Breast epithelium (tissue), 4 donors: Measurements from ENCODE around the gene RELL1. TPM values are rescaled to one million over a fixed set of nuclear protein-coding genes. Genes with fewer than 3 reads are reported as not detected.

Source experiments
- DNase-seq, 2 donors: peaks; one replicate each; pipeline ENCODE4 v3.0.0-alpha.2; 2019; ENCODE audit warnings: low spot score in 2 of 2
- H3K27ac ChIP-seq, 2 donors: fragments of 200-600 bp; sonication (generic) in 1 of 2; one replicate each; pipeline ENCODE4 v1.5.1; 2016 to 2019; ENCODE audit warnings: mild to moderate bottlenecking in 1 of 2
- H3K27me3 ChIP-seq, 2 donors: fragments of 200-600 bp; sonication (generic) in 1 of 2; one replicate each; pipeline versions ENCODE4 v1.5.1 to v1.6.0; 2017 to 2019; ENCODE audit warnings: control low read depth in 1 of 2, mild to moderate bottlenecking in 1 of 2
- H3K36me3 ChIP-seq: fragments of 200-600 bp; one replicate; pipeline ENCODE4 v1.5.1; 2019
- H3K4me1 ChIP-seq, 2 donors: fragments of 200-600 bp; sonication (generic); one replicate each; pipeline ENCODE4 v1.5.1; 2016 to 2019; ENCODE audit warnings: control low read depth in 1 of 2
- H3K4me3 ChIP-seq, 3 donors: fragments of 200-600 bp; sonication (generic); 1 replicate in 2 of 3; 2 replicates in 1 of 3; pipeline ENCODE4 v1.5.1; 2016 to 2019; ENCODE audit warnings: mild to moderate bottlenecking in 3 of 3, moderate library complexity in 2 of 3
- H3K9me3 ChIP-seq, 2 donors: fragments of 200-600 bp; sonication (generic) in 1 of 2; one replicate each; pipeline ENCODE4 v1.5.1; 2016 to 2019; ENCODE audit warnings: control low read depth in 1 of 2
- POLR2A ChIP-seq: fragments of 450-650 bp; IDR thresholded peaks from one replicate; pipeline ENCODE4 v1.6.1; 2016; ENCODE audit warnings: antibody characterized with exemption, mild to moderate bottlenecking, moderate library complexity
- POLR2AphosphoS5 ChIP-seq, 3 donors: sonication (generic); formaldehyde crosslinking; IDR thresholded peaks; one replicate each; pipeline ENCODE4 v1.6.1; 2017; ENCODE audit warnings: antibody characterized with exemption in 3 of 3
- intact Hi-C: fragments of 100-400 bp; cut with DNase I; formaldehyde crosslinking; loops from one replicate; pipeline ENCODE4 v1.15.1; 2023; ENCODE audit warnings: low total_unique reads
- total RNA-seq, 3 donors: library from RNA; depleted of rRNA; stranded (reverse); fragments of >200 nt; gene quantifications; one replicate each; pipeline ENCODE4 v1.1.0, GENCODE V29; 2016
- TF ChIP-seq, protein P1 (sequence below), 3 donors: fragments of 450-650 bp; IDR thresholded peaks; one replicate each; pipeline ENCODE4 v1.5.1; 2016 to 2017; ENCODE audit warnings: antibody characterized with exemption in 3 of 3, mild to moderate bottlenecking in 3 of 3, moderate library complexity in 3 of 3

The RELL1 gene
- total RNA-seq, 3 donors from 2014 or later: 68.5 to 88.8 (median 76.0) TPM

DNA sequence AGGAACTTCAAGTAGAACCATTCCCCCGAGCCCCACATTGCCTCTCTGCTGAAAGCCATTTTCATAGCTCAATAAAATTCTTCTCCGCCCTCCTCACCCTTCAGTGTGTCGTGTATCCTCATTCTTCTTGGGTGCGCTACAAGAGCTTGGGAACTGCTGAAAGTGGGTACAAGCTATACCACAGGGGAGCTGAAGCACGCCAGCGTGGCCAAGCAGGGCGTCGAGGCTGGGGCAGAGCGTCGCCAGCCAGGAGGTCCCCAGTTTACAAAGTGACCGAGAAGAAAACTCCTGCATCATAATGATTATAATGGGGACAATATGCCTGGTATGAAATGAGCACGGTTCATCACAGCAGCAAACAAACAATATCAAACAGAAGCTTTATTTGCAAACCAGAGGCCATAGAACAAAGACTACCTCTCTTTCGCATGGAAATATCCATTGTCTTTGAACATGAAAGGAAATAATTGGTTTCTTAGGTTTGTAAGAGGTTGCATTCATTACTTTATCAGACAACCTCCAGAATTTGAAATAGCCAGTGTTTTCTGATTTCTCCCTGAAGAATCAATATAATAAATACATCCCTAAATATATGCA is 34.3 kb downstream of the RELL1 start:
- TF ChIP-seq POLR2A: no peak
- TF ChIP-seq POLR2AphosphoS5 (IDR thresholded peaks at IDR 0.05): no peak
- TF ChIP-seq, protein P1, sequence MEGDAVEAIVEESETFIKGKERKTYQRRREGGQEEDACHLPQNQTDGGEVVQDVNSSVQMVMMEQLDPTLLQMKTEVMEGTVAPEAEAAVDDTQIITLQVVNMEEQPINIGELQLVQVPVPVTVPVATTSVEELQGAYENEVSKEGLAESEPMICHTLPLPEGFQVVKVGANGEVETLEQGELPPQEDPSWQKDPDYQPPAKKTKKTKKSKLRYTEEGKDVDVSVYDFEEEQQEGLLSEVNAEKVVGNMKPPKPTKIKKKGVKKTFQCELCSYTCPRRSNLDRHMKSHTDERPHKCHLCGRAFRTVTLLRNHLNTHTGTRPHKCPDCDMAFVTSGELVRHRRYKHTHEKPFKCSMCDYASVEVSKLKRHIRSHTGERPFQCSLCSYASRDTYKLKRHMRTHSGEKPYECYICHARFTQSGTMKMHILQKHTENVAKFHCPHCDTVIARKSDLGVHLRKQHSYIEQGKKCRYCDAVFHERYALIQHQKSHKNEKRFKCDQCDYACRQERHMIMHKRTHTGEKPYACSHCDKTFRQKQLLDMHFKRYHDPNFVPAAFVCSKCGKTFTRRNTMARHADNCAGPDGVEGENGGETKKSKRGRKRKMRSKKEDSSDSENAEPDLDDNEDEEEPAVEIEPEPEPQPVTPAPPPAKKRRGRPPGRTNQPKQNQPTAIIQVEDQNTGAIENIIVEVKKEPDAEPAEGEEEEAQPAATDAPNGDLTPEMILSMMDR (IDR thresholded peaks at IDR 0.05): no peak
- intact Hi-C loops: no loop called here
- Histone ChIP-seq H3K36me3 (no peaks in the 10 kb centered on the region), H3K27me3 (no peaks in the 10 kb centered on the region), H3K4me3 (no peak overlapping the region), H3K4me1 (no peaks in the 10 kb centered on the region), H3K9me3 (peaks cover 0 to 12% of the 10 kb centered on the region in 2 donors), H3K27ac (no peak overlapping the region)
- no peak for DNase-seq

- Histone ChIP-seq H3K36me3 (no peaks in the 10 kb centered on the region), H3K4me3 (no peak overlapping the region), H3K9me3 (no peaks in the 10 kb centered on the region), H3K4me1 (no peaks in the 10 kb centered on the region), H3K27me3 (no peaks in the 10 kb centered on the region), H3K27ac (no peak overlapping the region)
- DNase-seq: no peak
- intact Hi-C loops: no loop called here
- no peak for TF ChIP-seq POLR2AphosphoS5 (IDR thresholded peaks at IDR 0.05)
- TF ChIP-seq, protein P1 (IDR thresholded peaks at IDR 0.05): no peak
- no peak for TF ChIP-seq POLR2A
Measured at GRCh38 chr4:37650481-37650880, 35.7 kb downstream of the RELL1 start.

- TF ChIP-seq POLR2A (no peak), POLR2AphosphoS5 (IDR thresholded peaks at IDR 0.05) (no peak)
- TF ChIP-seq, protein P1 (IDR thresholded peaks at IDR 0.05): no peak
- no peaks in the 10 kb centered on the region for H3K9me3 ChIP-seq
- H3K4me1 ChIP-seq: no peaks in the 10 kb centered on the region
Measured at GRCh38 chr4:37649268-37649667, 36.9 kb downstream of the RELL1 start.

GRCh38 chr4:37648084-37648817 is 37.9 kb downstream of the RELL1 start:
- Histone ChIP-seq H3K27me3 (no peaks in the 10 kb centered on the region), H3K27ac (peak overlapping the region; percentile 33 to 70), H3K9me3 (no peaks in the 10 kb centered on the region), H3K4me1 (no peaks in the 10 kb centered on the region), H3K4me3 (no peak overlapping the region), H3K36me3 (no peaks in the 10 kb centered on the region)
- DNase-seq: peak; percentile 66 to 75
- intact Hi-C loops: no loop called here
- TF ChIP-seq, protein P1 (IDR thresholded peaks at IDR 0.05): no peak
- TF ChIP-seq POLR2AphosphoS5 (IDR thresholded peaks at IDR 0.05) (peak; percentile 49 to 88 (median 61)), POLR2A (no peak)

More at GRCh38 chr4:37649268-37649667, 36.9 kb downstream of the RELL1 start:
- Histone ChIP-seq H3K36me3 (no peaks in the 10 kb centered on the region), H3K27me3 (no peaks in the 10 kb centered on the region), H3K27ac (peak overlapping the region in 1 of 2 donors; percentile 37), H3K4me3 (no peak overlapping the region)
- DNase-seq: no peak
- intact Hi-C loops: no loop called here

DNA sequence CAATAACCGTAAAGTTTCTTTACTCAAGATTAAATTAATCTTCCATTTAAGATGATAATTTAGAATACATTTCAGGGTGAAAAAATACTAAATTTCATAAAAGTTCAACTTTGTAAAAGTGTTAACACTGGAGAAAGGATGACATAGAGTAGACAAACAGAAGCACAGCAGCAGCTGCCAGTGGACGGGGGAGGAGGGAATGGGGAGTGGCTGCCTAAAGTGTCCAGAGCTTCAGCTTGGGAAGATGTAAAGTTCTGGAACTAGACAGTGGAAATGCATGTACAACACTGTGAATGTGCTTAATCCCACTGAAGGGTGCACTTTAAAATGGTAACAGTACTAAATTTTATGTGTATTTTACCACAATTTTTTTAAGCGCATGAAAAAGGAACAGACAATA is 39.9 kb downstream of the RELL1 start:
- H3K27ac ChIP-seq: peak overlapping the region in 1 of 2 donors; percentile 45
- no peaks in the 10 kb centered on the region for H3K36me3 ChIP-seq

More for the DNA sequence above, 39.9 kb downstream of the RELL1 start:
- DNase-seq: no peak
- TF ChIP-seq, protein P1 (IDR thresholded peaks at IDR 0.05): no peak
- TF ChIP-seq POLR2AphosphoS5 (IDR thresholded peaks at IDR 0.05): no peak
- no peaks in the 10 kb centered on the region for H3K4me1 ChIP-seq
- intact Hi-C loops: no loop called here
- H3K27me3 ChIP-seq: no peaks in the 10 kb centered on the region
- H3K4me3 ChIP-seq: no peak overlapping the region
- no peaks in the 10 kb centered on the region for H3K9me3 ChIP-seq
